H1 (cell line): ENCODE results near the gene PLXNA4. TPM values are rescaled to one million over a fixed set of nuclear protein-coding genes. Genes with fewer than 3 reads are reported as not detected.

Source experiments
- CTCF ChIA-PET: fragments of 300-600 bp; sonication (Branson Sonifier 250); formaldehyde crosslinking; loops from one replicate; lab custom pipeline; 2021; ENCODE audit not compliant: partially characterized antibody; lab: Charles Lee
- POLR2A ChIA-PET: fragments of 300-600 bp; sonication (Branson Sonifier 250); formaldehyde crosslinking; loops from one replicate; lab custom pipeline; 2021; ENCODE audit warnings: inconsistent platforms; ENCODE audit not compliant: partially characterized antibody; lab: Charles Lee
- DNase-seq, 2 experiments: peaks; one replicate each; pipeline versions ENCODE4 v3.0.0 to v3.0.0-alpha.2; 2010 to 2022; ENCODE audit warnings: low spot score in 2 of 2, low read depth in 1 of 2, mixed read lengths in 1 of 2
- FAIRE-seq: peaks from 2 replicates; lab custom pipeline; 2011; peaks lifted over from hg19 to GRCh38; lab: Jason Lieb, UNC
- H2AFZ ChIP-seq: 2 replicates; pipeline ENCODE4 v1.8.1; 2012; ENCODE audit warnings: low read length, inconsistent platforms
- H2AK5ac ChIP-seq: 2 replicates; pipeline ENCODE4 v1.6.1; 2013; ENCODE audit warnings: low read depth, low read length
- H2BK120ac ChIP-seq: replicated peaks from 2 replicates; pipeline ENCODE3; 2013; ENCODE audit warnings: low read depth, low read length, inconsistent platforms
- H2BK12ac ChIP-seq: 2 replicates; pipeline ENCODE4 v1.6.1; 2013; ENCODE audit warnings: low read depth, low read length
- H2BK15ac ChIP-seq: 2 replicates; pipeline ENCODE4 v1.6.1; 2013; ENCODE audit warnings: low read length
- H2BK20ac ChIP-seq: 2 replicates; pipeline ENCODE4 v1.6.1; 2013; ENCODE audit warnings: low read length
- H2BK5ac ChIP-seq: 2 replicates; pipeline ENCODE4 v1.6.1; 2013; ENCODE audit warnings: low read depth, low read length
- H3K14ac ChIP-seq: 2 replicates; pipeline ENCODE4 v1.6.1; 2013; ENCODE audit warnings: inconsistent platforms; ENCODE audit not compliant: insufficient read length
- H3K18ac ChIP-seq: 2 replicates; pipeline ENCODE4 v1.6.1; 2013; ENCODE audit warnings: low read length; ENCODE audit errors: extremely low read depth
- H3K23ac ChIP-seq: 2 replicates; pipeline ENCODE4 v1.6.1; 2013; ENCODE audit warnings: inconsistent platforms; ENCODE audit not compliant: insufficient read length
- H3K23me2 ChIP-seq: 2 replicates; pipeline ENCODE4 v1.6.1; 2013; ENCODE audit warnings: low read depth, low read length
- H3K27ac ChIP-seq: 2 replicates; pipeline ENCODE4 v1.6.1; 2011; ENCODE audit warnings: low read depth, low read length, inconsistent platforms
- H3K27me3 ChIP-seq, 4 experiments: replicated peaks in 1 of 4; 1 replicate in 1 of 4; 2 replicates in 3 of 4; pipeline versions ENCODE4 v1.6.1 to v1.8.1; 2011 to 2013; ENCODE audit warnings: low read length in 3 of 4, mild to moderate bottlenecking in 3 of 4, inconsistent platforms in 2 of 4, mixed read lengths in 2 of 4, moderate library complexity in 1 of 4; ENCODE audit not compliant: control insufficient read depth in 3 of 4, insufficient read depth in 3 of 4; ENCODE audit errors: extremely low read depth in 1 of 4
- H3K36me3 ChIP-seq, 4 experiments: 2 replicates each; pipeline versions ENCODE4 v1.6.1 to v1.8.1; 2011 to 2013; ENCODE audit warnings: mild to moderate bottlenecking in 4 of 4, low read length in 3 of 4, moderate library complexity in 2 of 4, control low read depth in 1 of 4, inconsistent platforms in 1 of 4; ENCODE audit not compliant: insufficient read depth in 4 of 4, control insufficient read depth in 2 of 4
- H3K4ac ChIP-seq: replicated peaks from 2 replicates; pipeline ENCODE3; 2013; ENCODE audit warnings: low read length, low read depth, mixed read lengths, inconsistent platforms; ENCODE audit not compliant: insufficient read length
- H3K4me1 ChIP-seq, 4 experiments: replicated peaks in 1 of 4; 1 replicate in 1 of 4; 2 replicates in 3 of 4; pipeline versions ENCODE4 v1.6.1 to v1.8.1; 2011 to 2013; ENCODE audit warnings: low read length in 3 of 4, inconsistent platforms in 2 of 4, mixed read lengths in 1 of 4; ENCODE audit not compliant: insufficient read depth in 4 of 4, control insufficient read depth in 3 of 4
- H3K4me2 ChIP-seq, 2 experiments: 2 replicates each; pipeline versions ENCODE4 v1.6.1 to v1.8.1; 2011 to 2013; ENCODE audit warnings: low read depth in 2 of 2, low read length in 2 of 2, control low read depth in 1 of 2, inconsistent platforms in 1 of 2, mild to moderate bottlenecking in 1 of 2; ENCODE audit not compliant: insufficient read depth in 1 of 2
- H3K4me3 ChIP-seq, 4 experiments: fragments of 200-600, 300-600 bp in 1 of 4; sonication (generic), shearing (Covaris generic), sonication (Bioruptor Twin) in 1 of 4; 2 replicates each; pipeline versions ENCODE4 v1.5.1 to v1.8.1; 2011 to 2016; ENCODE audit warnings: low read length in 4 of 4, low read depth in 3 of 4, control low read depth in 2 of 4, inconsistent platforms in 2 of 4, mild to moderate bottlenecking in 2 of 4, mixed read lengths in 1 of 4, moderate library complexity in 1 of 4; ENCODE audit not compliant: insufficient read depth in 2 of 4; ENCODE audit errors: extremely low read depth in 1 of 4
- H3K56ac ChIP-seq: replicated peaks from 2 replicates; pipeline ENCODE3; 2013; ENCODE audit warnings: low read depth, mild to moderate bottlenecking, mixed read lengths, low read length, inconsistent platforms; ENCODE audit not compliant: insufficient read length
- H3K79me1 ChIP-seq: 2 replicates; pipeline ENCODE4 v1.6.1; 2013; ENCODE audit warnings: low read depth, low read length, control low read depth
- H3K79me2 ChIP-seq, 2 experiments: 2 replicates each; pipeline versions ENCODE4 v1.6.1 to v1.8.1; 2012 to 2013; ENCODE audit warnings: low read length in 2 of 2, mild to moderate bottlenecking in 2 of 2, inconsistent platforms in 1 of 2; ENCODE audit not compliant: insufficient read depth in 2 of 2, control insufficient read depth in 1 of 2
- H3K9ac ChIP-seq, 4 experiments: replicated peaks in 1 of 4; 1 replicate in 1 of 4; 2 replicates in 3 of 4; pipeline versions ENCODE4 v1.6.1 to v1.8.1; 2011 to 2013; ENCODE audit warnings: low read depth in 3 of 4, low read length in 3 of 4, control low read depth in 2 of 4, mild to moderate bottlenecking in 2 of 4, moderate library complexity in 2 of 4, inconsistent platforms in 1 of 4; ENCODE audit errors: extremely low read depth in 1 of 4
- H3K9me3 ChIP-seq, 2 experiments: 2 replicates each; pipeline versions ENCODE4 v1.6.1 to v1.8.1; 2012 to 2013; ENCODE audit warnings: mild to moderate bottlenecking in 2 of 2, moderate library complexity in 2 of 2, control low read depth in 1 of 2, inconsistent platforms in 1 of 2, low read depth in 1 of 2, low read length in 1 of 2, mixed read lengths in 1 of 2; ENCODE audit not compliant: insufficient read depth in 2 of 2
- H4K20me1 ChIP-seq, 2 experiments: replicated peaks in 1 of 2; 2 replicates each; pipeline versions ENCODE3 to v1.8.1; 2011 to 2013; ENCODE audit warnings: inconsistent platforms in 2 of 2, low read length in 2 of 2, mild to moderate bottlenecking in 1 of 2; ENCODE audit not compliant: insufficient read depth in 2 of 2, control insufficient read depth in 1 of 2
- H4K5ac ChIP-seq: 2 replicates; pipeline ENCODE4 v1.6.1; 2013; ENCODE audit warnings: low read length, low read depth, mixed read lengths, inconsistent platforms; ENCODE audit not compliant: insufficient read length
- H4K8ac ChIP-seq: 2 replicates; pipeline ENCODE4 v1.8.0; 2013; ENCODE audit warnings: mild to moderate bottlenecking, moderate library complexity, low read length, inconsistent platforms; ENCODE audit not compliant: insufficient read depth; ENCODE audit errors: extremely low read depth
- H4K91ac ChIP-seq: replicated peaks from 2 replicates; pipeline ENCODE3; 2013; ENCODE audit warnings: low read length, mixed read lengths, inconsistent platforms; ENCODE audit not compliant: insufficient read length
- ATF2 ChIP-seq: IDR thresholded peaks from 2 replicates; pipeline ENCODE4 v1.6.1; 2012; ENCODE audit warnings: low read length, inconsistent platforms
- BRCA1 ChIP-seq: IDR thresholded peaks from 2 replicates; pipeline ENCODE4 v1.6.1; 2012; ENCODE audit warnings: low read depth, low read length, improper control_type of control experiment
- CBX5 ChIP-seq: fragments of 300-800, 300-1000 bp; sonication (generic); IDR thresholded peaks from 2 replicates; pipeline ENCODE4 v1.7.1; 2016; ENCODE audit warnings: antibody characterized with exemption, low read length, low read depth
- EZH2 ChIP-seq: fragments of 200-600 bp; sonication (generic); IDR thresholded peaks from 2 replicates; pipeline ENCODE4 v1.7.1; 2012; ENCODE audit warnings: low read depth, mild to moderate bottlenecking, moderate library complexity, low read length, inconsistent platforms; ENCODE audit not compliant: severe bottlenecking
- FOSL1 ChIP-seq: IDR thresholded peaks from 2 replicates; pipeline ENCODE4 v1.6.1; 2011; ENCODE audit warnings: mild to moderate bottlenecking, low read depth, low read length, moderate library complexity; ENCODE audit not compliant: insufficient read depth
- POLR2A ChIP-seq, 2 experiments: IDR thresholded peaks; 1 replicate in 1 of 2; 2 replicates in 1 of 2; pipeline ENCODE4 v1.6.1; 2011; ENCODE audit warnings: low read depth in 2 of 2, low read length in 2 of 2, mild to moderate bottlenecking in 2 of 2; ENCODE audit errors: control extremely low read depth in 1 of 2
- SP1 ChIP-seq: IDR thresholded peaks from 2 replicates; pipeline ENCODE4 v1.6.1; 2011; ENCODE audit warnings: low read depth, low read length
- TAF7 ChIP-seq: optimal IDR thresholded peaks from 2 replicates; pipeline ENCODE3; 2011; ENCODE audit warnings: low read depth, mild to moderate bottlenecking, inconsistent platforms, low read length, moderate library complexity, borderline replicate concordance
- WGBS, 2 experiments: shearing (Covaris generic) in 1 of 2; methylation state at CpG; one replicate each; pipeline versions ENCODE4 v1.1.6 to v1.1.7; 2013 to 2015; ENCODE audit warnings: low lambda C conversion rate in 2 of 2, mixed read lengths in 2 of 2, inconsistent platforms in 1 of 2, low coverage in 1 of 2, missing lambda C conversion rate in 1 of 2; ENCODE audit not compliant: insufficient replicate concordance in 2 of 2, insufficient coverage in 1 of 2, insufficient read length in 1 of 2; ENCODE audit errors: extremely low coverage in 1 of 2, missing lambda C conversion rate in 1 of 2; 5-methylcytosine and 5-hydroxymethylcytosine counted together
- polyA plus RNA-seq, 7 experiments: library from polyadenylated mRNA; depleted of rRNA in 3 of 7; stranded (reverse) in 5 of 7; unstranded in 2 of 7; fragments of >200 nt in 5 of 7; fragments of 200-250 nt in 2 of 7; gene quantifications; 1 replicate in 5 of 7; 2 replicates in 1 of 7; 4 replicates in 1 of 7; pipeline versions ENCODE4 v1.2.1 to v1.2.3, GENCODE V29; 2011 to 2013; ENCODE audit warnings: missing spikeins in 2 of 7, mixed read lengths in 2 of 7
- total RNA-seq: library from RNA; stranded (reverse); fragmentation: NEBNext Ultra II Directional; extraction: Animal tissue kit (Norgen Biotek cat#: 25700); gene quantifications from 2 replicates; pipeline ENCODE4 v1.2.1, GENCODE V29; 2021

The PLXNA4 gene
- total and polyA plus RNA-seq, 2 of the 8 experiments (the other 6 are each of a cell fraction or from before 2014, with no cell fraction given): 0.76 to 0.79 TPM

GRCh38 chr7:132326878-132327589 is 249.2 kb downstream of the PLXNA4 start:
- Histone ChIP-seq H4K5ac (no peak overlapping the region), H3K27ac (no peak overlapping the region), H2AK5ac (no peak overlapping the region), H2BK20ac (no peak overlapping the region), H3K36me3 (no peaks in the 10 kb centered on the region), H4K20me1 (no peaks in the 10 kb centered on the region), H3K9me3 (no peaks in the 10 kb centered on the region), H3K79me1 (no peaks in the 10 kb centered on the region), H4K91ac (no peak overlapping the region), H2BK120ac (no peak overlapping the region), H3K9ac (no peak overlapping the region), H2BK12ac (no peak overlapping the region), H3K18ac (no peak overlapping the region), H3K4ac (no peak overlapping the region), H3K23me2 (no peaks in the 10 kb centered on the region), H2BK15ac (no peak overlapping the region), H4K8ac (no peak overlapping the region), H3K4me1 (no peaks in the 10 kb centered on the region), H3K79me2 (no peaks in the 10 kb centered on the region), H3K23ac (no peak overlapping the region), H2BK5ac (no peak overlapping the region), H3K56ac (no peak overlapping the region), H3K27me3 (no peaks in the 10 kb centered on the region), H3K4me2 (no peak overlapping the region), H3K4me3 (no peak overlapping the region), H2AFZ (no peak overlapping the region), H3K14ac (no peak overlapping the region)
- WGBS, 2 experiments: 19% methylated on average over 1 of the region's 1 CpG; no CpG with 5 or more reads in 1 of the 2 experiments
- no peak for TF ChIP-seq BRCA1
- TF ChIP-seq ATF2: no peak
- no peak for TF ChIP-seq FOSL1
- TF ChIP-seq TAF7: no peak
- TF ChIP-seq SP1: no peak
- TF ChIP-seq POLR2A (IDR thresholded peaks at IDR 0.05; ENCODE audit: control extremely low read depth in 1 of 2, low read depth in 2 of 2, low read length in 2 of 2): no peak
- no peak for TF ChIP-seq EZH2
- TF ChIP-seq CBX5: no peak
- no peak for DNase-seq
- CTCF ChIA-PET: no interaction called here
- FAIRE-seq: no peak
- POLR2A ChIA-PET: no interaction called here
